ENCODE results near the gene TBC1D24.
A peak's percentile ranks its signal among the peaks of the same experiment; 100 is the strongest.

TBC1D24 gene

DNA sequence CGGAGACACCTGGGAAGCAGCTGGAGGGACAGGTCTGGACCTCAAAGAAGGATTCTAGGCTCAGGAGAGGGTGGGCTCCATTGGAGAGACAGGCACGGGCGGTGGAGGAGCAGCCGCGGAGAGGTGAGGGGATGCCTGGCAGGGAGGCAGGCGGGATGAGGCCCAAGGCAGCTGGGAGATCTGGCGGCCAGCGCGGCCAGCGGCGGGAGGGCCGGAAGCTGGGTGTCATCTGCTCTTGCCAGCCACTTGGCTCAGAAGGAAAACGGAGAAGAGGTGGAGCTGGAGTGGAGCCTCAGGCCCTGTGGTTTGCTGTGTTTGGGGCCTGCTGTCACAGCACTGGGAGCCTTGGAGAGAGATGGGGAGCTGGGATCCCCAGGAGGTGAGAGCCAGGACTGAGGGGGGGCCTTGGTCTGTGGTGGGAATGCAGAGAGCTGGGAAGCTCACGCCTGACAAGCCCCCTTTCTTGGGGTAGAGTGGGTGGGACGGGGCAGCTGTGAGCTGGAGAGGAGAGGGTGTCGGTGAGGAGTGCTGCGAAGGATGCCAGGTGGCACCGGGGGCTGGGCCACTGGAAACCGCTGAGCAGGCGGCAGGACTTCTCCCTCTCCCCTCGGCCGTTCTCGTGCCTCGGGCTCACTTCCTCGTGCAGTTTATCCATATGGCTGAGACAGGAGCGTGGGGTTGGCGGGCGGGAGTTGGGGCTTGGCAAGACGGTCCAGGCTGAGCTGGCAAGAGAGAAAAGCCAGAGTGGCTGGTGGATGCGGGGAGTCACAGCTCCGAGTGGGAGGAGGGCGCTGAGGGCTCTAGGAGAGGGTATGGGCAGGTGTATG is 8.0 kb downstream of the TBC1D24 start:
- no peak for DNase-seq (ENCODE audit: low read depth)

DNA sequence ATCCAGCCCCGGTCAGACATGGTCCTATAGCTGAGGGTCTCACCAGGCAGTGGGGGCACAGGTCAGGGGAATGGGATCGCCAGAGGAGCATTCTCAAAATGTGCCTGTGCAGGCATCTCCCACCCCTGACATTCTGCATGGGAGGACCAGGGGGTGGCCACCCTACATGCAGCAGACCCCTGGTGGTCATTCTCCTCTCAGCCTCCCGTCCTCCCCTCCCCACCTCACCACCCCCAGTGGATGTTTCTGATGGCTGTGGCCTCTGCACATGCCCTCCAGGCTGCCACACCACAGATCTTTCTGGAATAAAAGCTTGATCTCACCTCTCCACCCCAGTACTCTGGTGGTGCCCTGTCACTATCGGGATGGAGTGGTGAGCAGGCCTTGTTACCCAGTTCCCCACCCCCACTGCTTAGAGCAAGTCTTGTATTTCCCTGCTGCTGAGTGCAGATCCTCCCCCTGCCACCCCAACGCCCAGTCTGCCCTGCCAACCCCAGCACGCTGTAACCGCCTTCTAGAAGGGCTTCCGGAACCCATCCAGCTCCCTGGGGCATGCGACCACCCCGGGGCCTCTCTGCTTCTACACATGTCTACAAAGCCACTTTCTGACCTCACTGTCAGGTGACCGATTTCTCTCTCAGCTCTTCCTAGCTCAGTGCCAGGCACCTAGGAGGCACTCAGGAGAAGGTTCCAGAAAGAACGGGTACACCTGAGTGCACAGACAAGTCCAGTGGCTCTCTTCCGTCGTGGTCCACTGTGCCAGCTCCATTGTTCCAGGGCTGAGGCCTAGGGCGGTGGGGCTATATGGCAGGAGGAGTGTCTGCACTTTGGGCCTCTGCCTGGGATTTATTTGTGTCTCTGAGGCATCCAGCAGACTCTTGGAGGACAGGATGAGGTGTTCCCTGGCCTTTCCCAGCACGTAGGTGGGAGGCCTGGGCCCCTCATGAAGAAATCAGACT is 9.3 kb downstream of the TBC1D24 start:
- no peak for DNase-seq (ENCODE audit: low read depth)

DNA sequence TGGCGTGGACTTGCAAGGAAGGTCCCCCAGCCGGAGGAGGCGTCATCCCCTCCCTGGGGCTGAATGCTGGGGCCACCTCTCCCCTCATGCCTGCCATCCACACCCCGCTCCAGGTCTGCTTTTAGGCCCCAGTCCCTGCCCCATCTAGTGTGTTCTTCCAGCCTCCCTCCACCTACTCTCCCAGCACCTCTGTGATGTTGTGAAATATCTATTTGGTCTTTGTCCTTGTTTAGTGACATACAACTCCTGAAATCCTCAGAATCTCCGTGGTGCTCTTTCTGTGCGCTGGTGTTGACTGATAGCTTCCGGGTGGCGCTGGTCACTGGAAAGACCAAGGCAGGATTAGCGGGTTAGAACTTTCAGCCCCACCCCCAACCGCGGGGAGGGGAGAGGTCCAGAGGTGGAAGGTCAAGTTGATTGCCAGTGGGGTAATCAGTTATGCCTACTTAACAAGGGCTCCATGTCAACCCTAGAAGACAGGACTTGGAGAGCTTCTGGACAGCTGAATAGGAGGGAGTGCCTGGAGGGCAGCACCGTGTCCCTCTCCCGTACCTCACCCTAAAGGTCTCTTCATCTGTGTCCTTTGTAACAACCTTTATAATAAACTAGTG is 10.1 kb downstream of the TBC1D24 start:
- no peak for DNase-seq (ENCODE audit: low read depth)

DNA sequence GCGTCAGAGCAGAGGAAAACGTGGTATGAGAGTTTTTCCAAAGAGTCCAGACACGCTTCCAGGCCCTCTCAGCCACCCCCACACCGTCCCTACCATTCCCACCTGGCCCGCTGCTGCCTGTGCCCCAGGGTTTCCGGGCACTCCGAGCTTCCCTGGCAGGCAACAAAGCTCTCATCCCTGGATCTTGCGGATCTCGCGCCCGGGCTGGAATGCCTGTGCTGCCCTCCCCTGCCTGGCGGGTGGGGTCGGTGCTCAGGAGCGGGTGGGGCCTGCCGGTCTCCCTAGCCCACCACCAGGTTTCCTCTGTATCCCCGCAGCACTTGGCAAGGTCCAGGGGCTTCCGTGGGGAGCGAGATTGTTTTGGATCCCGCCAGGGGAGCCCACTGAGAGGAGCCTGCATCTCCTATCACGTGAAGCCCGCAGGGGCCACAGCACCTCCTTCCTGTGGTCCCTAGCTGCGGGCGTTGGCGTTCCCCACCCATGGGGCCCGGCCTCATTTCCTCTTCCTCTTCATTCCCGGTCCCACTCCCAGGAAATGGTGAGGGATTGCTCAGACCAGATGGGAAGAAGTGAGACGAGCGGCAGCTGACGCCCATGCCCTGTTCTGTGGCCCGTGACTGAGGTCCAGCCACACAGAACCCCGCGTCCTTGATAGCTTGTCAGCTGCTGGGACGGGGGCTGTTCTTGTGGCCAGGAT is 11.0 kb downstream of the TBC1D24 start:
- no peak for DNase-seq (ENCODE audit: low read depth)

DNA sequence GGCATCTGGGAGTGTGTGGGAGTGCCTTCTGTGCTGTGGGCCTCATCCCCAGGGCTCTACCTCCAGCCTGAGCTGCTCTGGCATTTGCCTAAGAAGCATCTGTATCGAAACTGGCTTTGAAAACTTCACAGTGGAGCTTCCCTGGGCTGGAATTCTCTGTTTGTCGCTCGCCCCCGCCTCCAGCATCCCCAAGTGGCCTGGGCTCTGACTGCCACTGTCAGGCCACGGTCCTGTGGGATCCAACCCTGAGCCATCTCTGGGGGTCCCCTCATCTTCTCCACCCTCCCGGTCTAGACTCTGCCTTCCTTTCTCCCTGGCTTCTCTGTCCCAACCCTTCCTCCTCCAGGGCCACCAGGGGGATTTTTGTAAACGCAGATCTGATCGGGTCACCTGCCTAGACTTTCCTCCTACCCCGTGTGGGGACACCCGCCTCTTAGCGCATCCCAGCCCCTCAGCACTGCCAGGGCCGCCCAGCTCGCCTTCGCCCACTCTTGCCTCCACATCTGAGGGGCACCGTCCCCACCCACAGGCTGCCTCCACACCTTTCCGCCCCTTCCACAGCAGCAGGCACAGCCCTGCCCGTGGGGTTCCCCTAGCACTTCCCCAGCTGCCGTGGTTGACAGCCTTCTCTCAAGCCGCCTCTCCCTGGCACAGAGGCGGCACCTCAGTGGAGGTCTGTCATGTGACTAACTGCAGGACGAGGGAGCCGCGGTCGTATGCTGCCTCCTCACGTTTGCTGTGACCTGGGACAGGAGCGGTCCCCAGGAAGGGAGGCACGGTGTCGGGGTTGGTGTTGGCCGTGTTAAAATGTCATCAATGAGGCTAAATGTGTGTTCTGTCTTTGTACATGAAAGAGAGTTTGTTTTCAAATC is 12.0 kb downstream of the TBC1D24 start:
- peak; percentile 69 for DNase-seq (ENCODE audit: low read depth)

DNA sequence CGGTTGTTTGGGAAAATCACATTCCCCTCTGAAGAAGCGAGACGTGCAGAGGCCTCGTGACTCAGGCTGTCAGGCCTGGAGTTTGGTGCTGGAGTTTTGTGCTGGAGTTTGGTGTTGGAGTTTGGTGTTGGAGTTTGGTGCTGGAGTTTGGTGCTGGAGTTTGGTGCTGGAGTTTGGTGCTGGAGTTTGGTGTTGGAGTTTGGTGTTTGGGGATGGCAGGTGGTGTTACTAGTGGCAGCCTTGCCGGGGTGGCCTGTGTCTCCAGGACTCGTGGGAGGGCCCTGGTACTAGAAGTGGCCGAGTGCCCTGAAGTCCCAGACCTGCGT is 12.6 kb downstream of the TBC1D24 start:
- DNase-seq (ENCODE audit: low read depth) = no peak

DNA sequence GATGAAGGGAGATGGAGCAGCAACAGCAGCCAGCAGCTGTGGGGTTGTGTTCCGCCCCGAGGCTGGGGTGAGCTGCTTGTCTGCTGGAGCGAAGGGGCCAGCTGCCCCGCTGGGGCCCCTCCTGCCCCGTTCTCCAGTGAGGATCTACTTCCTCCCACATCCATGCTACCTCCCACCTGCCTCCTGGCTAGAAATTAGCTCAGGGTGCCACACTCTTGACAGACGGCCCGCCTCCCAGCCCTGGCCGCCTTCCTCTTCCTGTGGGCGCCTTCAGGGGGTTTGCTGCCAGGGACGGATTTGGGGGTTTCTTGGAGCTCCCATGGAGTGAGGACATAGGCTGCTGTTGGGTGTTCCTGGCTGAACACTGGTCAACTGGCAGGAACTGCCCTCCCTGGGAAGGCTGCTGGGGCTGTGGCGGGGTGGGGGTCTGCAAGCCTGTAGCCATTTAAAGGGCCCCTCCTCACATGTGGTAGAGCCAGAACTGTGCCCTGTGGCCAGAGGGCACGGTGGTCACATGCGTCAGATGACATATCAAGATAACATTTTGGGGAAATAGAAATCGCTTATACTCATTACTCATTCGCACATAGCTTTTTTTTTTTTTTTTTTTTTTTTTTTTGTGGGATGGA is 13.1 kb downstream of the TBC1D24 start:
- DNase-seq (ENCODE audit: low read depth) = no peak

DNA sequence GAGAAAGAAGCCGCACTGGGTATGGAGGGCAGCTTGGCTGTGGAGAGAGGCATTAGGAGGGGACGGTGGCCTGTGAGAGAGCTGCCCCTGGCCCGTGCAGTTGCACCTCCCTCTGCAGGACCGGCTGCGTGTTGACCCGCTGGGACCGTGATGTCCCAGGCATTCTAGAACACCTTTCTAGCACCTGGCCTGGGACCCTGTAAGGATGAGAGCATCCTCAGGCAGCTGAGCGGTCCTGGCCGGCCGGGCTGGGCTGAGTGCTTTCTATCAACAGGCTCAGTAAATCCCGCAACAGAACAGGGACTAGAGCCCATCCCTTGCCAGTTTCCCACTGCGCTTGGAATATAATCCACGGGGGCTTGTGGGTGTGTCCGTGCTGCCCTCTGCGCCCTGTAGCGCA is 14.7 kb downstream of the TBC1D24 start:
- no peak for DNase-seq (ENCODE audit: low read depth)

DNA sequence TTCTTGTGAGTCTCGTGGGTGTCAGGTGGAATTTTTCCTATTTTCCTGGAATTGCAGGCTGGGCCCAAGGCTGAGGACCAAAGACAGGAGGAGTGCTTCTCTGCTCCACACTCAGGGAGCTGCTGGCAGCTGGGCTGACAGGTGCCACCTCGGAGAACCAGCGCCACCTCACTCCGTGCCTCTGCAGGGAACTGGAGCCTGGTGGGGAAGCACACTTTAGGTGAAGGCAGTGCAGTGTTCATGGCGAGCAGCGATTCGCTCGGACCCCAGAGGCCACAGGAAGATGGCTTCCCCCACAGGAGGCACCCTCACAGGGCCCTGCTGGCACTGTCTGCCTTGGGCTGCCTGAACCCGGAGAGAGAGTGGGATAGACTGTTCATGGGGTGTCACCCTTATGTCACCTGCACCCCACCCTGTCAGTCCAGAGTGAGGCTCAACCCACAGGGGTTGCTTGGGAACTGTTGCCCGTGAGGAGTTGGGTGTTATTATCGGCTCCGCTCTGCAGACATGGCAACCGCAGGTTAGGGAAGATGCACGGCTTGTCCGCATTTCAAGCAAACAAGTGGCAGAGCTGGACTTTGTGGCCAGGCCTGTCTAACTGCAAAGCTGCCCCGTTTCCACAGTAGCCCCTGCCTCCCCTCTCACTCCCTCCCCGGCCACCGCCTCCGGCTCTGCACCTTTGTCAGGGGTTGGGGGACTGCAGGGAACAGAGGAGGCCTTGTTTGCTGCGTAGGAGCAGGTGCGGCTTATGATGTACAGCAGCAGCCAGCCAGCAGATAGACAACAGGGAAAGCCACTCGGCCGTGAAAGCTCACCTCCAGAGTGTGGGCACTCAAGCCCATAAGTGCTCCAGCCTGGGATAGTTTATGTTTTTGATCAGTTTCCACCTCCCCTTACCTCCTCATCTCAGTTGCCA is 15.5 kb downstream of the TBC1D24 start:
- no peak for DNase-seq (ENCODE audit: low read depth)

DNA sequence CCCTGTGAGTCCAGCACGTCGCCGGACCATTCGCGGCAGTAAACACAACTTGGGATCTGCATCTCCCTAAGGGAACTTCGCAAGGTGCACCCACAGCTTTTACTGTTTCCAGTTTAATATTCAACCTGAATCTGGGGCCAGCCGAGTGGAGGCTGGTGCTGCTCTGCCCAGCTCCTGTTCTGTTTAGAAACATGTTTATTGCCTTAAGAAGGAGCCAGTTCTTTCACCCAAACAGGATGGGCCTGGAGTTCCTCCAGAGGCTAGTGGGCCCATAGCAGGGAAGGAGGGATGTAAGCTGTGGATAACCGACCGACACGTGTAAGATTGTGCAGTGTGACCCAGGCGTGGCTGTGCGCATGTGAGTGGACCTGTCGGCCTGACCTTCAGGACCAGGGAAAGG is 17.4 kb downstream of the TBC1D24 start:
- no peak for DNase-seq (ENCODE audit: low read depth)

DNA sequence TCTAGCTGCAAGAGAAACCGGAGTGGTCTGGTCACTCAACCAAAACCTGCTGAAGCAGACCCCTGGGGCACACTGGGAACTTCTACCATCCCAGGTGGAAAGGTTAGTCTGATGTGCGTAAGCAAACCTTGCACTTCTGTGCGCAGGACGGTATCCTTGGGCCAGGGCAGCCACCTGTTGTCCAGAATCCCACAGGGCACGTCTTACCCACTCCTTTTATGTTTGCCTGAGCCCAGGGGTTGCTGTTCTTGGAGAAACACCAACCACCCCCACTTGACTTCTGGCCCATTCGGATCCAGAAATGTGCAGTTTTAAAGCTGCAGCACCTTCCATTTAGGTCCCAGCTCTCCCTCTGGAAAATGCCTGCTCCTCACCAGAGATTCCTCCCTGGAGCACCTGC is 18.7 kb downstream of the TBC1D24 start:
- no peak for DNase-seq (ENCODE audit: low read depth)

DNA sequence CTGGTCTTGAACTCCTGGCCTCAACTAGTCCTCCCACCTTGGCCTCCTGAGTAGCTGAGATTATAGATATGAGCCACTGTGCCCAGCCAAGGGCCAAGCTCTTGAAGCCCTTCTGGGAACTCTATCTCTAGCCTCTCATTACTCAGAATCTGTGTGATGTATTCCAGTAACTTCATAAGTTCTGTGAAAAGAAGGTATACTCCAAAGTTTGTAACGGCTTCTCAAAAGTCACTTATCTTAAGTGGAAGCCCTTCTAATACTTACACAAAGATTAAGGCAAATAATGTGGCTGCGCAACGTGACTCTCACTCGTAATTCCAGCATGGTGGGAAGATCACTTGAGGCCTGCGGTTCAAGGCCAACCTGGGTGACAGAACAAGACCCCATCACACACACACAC is 19.7 kb downstream of the TBC1D24 start:
- no peak for DNase-seq (ENCODE audit: low read depth)

DNA sequence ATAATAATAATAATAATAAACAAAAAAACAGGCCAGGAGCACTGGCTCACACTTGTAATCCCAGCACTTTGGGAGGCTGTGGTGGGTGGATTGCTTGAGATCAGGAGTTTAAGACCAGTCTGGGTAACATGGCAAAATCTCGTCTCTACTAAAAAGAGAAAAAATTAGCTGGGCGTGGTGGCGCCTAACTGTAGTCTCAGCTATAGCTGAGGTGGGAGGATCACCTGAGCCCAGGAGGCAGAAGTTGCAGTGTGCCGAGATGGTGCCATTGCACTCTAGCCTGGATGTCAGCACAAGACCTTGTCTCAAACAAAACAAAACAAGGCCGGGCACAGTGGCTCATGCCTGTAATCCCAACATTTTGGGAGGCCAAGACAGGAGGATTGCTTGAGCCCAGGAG is 20.1 kb downstream of the TBC1D24 start:
- DNase-seq (ENCODE audit: low read depth) = no peak

DNA sequence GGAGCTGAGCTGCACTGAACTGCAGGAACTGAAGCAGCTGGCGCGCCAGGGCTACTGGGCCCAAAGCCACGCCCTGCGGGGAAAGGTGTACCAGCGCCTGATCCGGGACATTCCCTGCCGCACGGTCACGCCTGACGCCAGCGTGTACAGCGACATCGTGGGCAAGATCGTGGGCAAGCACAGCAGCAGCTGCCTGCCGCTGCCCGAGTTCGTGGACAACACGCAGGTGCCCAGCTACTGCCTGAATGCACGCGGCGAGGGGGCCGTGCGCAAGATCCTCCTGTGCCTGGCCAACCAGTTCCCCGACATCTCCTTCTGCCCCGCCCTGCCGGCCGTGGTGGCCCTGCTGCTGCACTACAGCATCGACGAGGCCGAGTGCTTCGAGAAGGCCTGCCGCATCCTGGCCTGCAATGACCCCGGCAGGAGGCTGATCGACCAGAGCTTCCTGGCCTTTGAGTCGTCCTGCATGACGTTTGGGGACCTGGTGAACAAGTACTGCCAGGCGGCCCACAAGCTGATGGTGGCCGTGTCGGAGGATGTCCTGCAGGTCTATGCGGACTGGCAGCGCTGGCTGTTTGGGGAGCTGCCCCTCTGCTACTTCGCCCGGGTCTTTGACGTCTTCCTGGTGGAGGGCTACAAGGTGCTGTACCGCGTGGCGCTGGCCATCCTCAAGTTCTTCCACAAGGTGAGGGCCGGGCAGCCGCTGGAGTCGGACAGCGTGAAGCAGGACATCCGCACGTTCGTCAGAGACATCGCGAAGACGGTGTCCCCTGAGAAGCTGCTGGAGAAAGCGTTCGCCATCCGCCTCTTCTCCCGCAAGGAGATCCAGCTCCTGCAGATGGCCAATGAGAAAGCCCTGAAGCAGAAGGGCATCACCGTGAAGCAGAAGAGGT is 21.5 kb downstream of the TBC1D24 start:
- DNase-seq (ENCODE audit: low read depth) = no peak

DNA sequence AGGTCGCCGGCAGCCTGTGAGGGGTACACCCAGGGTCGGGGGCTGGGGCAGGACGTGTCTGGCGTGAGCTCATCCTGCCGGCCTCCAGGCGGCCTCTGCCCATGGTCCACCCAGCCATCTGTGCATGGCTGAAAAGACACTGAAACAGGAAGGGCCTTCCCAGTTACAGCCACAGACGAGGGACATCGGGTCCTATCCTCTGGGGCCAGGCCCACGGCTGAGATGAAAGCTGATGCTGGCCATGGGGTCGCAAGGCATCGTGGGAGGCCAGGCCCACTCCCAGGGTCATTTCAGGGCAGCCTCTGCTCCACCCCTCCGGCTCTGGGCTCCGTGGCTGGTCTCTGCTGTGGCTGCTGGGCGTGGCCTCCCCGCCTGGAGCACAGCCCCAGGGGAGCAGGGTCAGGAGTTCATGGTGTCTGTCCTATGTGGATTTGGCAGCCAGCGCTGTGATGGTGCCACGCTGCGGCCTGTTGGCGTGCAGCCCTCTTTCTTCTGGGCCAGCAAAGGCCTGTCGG is 22.2 kb downstream of the TBC1D24 start:
- no peak for DNase-seq (ENCODE audit: low read depth)

DNA sequence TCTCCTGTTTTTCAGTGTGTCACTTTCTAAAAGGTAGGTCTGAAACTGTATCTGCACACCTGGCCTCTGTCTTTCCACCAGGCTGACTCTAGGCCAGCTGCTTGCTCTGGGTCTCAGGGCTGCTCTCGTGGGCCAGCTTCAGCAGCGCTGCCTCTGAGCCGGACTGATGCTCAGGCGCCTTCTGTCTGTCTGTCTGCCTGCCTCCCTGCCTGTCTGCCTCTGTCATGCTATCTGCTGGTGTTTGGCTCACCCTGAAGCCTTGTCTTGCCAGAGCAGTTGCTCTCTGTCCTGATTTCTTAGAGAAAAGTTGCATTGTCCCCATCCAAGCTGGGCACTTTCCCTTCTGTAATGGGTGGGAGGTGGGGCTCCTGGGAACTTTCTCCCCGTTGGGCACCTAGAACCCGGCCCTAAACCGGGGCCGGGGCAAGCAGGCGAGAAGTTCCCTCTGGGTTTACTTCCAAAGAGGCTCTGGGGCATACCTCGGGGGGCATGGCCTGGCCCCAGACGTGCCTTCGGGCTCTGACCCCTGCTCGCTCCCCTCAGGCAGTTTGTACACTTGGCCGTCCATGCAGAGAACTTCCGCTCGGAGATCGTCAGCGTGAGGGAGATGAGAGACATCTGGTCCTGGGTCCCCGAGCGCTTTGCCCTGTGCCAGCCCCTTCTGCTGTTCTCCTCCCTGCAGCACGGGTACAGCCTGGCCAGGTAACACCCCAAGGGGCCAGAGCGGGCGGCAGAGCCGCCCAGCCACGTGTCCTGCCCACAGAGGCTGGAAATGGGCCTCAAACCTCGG is 23.0 kb downstream of the TBC1D24 start:
- no peak for DNase-seq (ENCODE audit: low read depth)

DNA sequence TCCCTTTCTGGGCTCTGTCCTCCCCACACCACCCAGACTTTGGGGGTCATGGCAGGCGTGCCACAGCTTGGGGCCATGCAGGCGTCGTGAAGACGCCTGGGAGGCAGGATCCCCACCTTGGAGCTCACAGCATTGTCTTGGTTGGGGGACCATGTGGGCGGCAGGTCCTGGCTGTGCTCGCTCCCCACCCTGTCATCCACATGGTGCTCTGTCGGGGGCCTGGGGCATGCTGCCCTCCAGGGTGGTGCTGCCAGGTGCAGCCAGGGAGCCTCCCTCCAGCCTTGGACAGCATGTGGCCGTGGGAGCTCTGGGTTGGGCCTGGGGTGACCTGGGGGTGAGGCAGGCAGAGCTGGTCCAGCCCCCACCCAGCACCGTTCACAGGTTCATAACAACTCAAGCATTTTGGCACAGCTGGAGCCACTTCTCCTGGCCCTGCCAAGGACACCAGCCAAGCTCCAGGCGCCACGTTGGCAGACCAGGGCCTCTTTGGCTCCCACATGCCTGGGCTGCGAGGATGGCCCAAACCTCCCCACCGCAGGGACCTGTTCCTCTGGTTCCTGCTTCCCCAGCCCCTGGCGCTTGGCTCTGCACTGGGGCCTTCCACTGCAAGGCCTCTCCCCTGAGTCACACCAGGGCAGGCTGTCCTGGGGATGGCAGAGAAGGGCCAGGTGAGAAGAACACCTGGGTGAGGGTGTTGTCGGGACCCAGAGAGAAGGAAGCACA is 23.8 kb downstream of the TBC1D24 start:
- no peak for DNase-seq (ENCODE audit: low read depth)
